IMR-90 (cell line): ENCODE measurements around the gene AGAP2.

ENCODE experiments used
- MAZ ChIP-seq: IDR thresholded peaks from 2 replicates; pipeline ENCODE4 v1.6.1; 2012; ENCODE audit warnings: low read depth, mild to moderate bottlenecking, low read length, improper control_type of control experiment, moderate library complexity, borderline replicate concordance
- POLR2A ChIP-seq: IDR thresholded peaks from 2 replicates; pipeline ENCODE4 v1.6.1; 2012; ENCODE audit warnings: mild to moderate bottlenecking, low read depth, low read length
- RAD21 ChIP-seq: IDR thresholded peaks from 2 replicates; pipeline ENCODE4 v1.6.1; 2012; ENCODE audit warnings: low read length, improper control_type of control experiment
- TF ChIP-seq, protein P1 (sequence below): conservative IDR thresholded peaks from 2 replicates; pipeline ENCODE4 v1.5.1; 2012; ENCODE audit warnings: mild to moderate bottlenecking, low read depth, low read length, improper control_type of control experiment

DNA sequence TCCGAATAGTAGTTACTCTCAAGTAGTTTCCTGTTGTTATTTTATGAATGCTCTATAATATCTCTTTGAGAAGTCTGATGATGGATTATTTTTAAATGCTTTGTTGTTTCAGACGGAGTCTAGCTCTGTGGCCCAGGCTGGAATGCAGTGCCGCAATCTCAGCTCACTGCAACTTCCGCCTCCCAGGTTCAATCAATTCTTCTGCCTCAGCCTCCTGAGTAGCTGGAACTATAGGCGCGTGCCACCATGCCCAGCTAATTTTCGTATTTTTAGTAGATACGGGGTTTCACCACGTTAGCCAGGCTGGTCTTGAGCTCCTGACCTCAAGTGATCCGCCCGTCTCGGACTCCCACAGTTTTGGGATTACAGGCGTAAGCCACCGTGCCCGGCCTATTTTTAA, 46.0 kb downstream of the AGAP2 start:
- TF ChIP-seq, protein P1, sequence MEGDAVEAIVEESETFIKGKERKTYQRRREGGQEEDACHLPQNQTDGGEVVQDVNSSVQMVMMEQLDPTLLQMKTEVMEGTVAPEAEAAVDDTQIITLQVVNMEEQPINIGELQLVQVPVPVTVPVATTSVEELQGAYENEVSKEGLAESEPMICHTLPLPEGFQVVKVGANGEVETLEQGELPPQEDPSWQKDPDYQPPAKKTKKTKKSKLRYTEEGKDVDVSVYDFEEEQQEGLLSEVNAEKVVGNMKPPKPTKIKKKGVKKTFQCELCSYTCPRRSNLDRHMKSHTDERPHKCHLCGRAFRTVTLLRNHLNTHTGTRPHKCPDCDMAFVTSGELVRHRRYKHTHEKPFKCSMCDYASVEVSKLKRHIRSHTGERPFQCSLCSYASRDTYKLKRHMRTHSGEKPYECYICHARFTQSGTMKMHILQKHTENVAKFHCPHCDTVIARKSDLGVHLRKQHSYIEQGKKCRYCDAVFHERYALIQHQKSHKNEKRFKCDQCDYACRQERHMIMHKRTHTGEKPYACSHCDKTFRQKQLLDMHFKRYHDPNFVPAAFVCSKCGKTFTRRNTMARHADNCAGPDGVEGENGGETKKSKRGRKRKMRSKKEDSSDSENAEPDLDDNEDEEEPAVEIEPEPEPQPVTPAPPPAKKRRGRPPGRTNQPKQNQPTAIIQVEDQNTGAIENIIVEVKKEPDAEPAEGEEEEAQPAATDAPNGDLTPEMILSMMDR, result no peak
- TF ChIP-seq RAD21 (no peak), POLR2A (no peak), MAZ (no peak)
